Kidney (tissue), 14 donors: Measurements from ENCODE around the gene TFPI. TPM values are rescaled to one million over a fixed set of nuclear protein-coding genes. Genes with fewer than 3 reads are reported as not detected.
"Not testable (repeated sequence)": the region's sequence is repeated elsewhere in the genome, so short reads cannot be mapped to it uniquely, and the experiment has no call there.

ENCODE experiments used
- DNase-seq, 5 donors: peaks; one replicate each; pipeline ENCODE4 v3.0.0-alpha.2; 2013 to 2020
- FAIRE-seq: peaks from 2 replicates; lab custom pipeline; 2012; peaks lifted over from hg19 to GRCh38; lab: Jason Lieb, UNC
- H3K27ac ChIP-seq, 2 donors: one replicate each; pipeline ENCODE4 v1.7.0; 2013; ENCODE audit warnings: low read depth in 2 of 2, low read length in 2 of 2, inconsistent platforms in 1 of 2
- H3K27me3 ChIP-seq: one replicate; pipeline ENCODE4 v1.7.1; 2013; ENCODE audit warnings: low read length, inconsistent platforms; ENCODE audit not compliant: control insufficient read depth, insufficient read depth
- H3K36me3 ChIP-seq, 3 donors: one replicate each; pipeline versions ENCODE4 v1.7.0 to v1.7.1; 2013; ENCODE audit warnings: low read length in 3 of 3, control low read depth in 1 of 3, inconsistent platforms in 1 of 3; ENCODE audit not compliant: insufficient read depth in 3 of 3, control insufficient read depth in 2 of 3
- H3K4me1 ChIP-seq, 3 donors: one replicate each; pipeline versions ENCODE4 v1.7.0 to v1.7.1; 2013; ENCODE audit warnings: low read length in 3 of 3, inconsistent platforms in 1 of 3, low read depth in 1 of 3; ENCODE audit not compliant: control insufficient read depth in 2 of 3, insufficient read depth in 2 of 3
- H3K4me3 ChIP-seq, 3 donors: one replicate each; pipeline versions ENCODE4 v1.7.0 to v1.8.1; 2013; ENCODE audit warnings: low read length in 3 of 3, control low read depth in 1 of 3, inconsistent platforms in 1 of 3
- H3K9ac ChIP-seq, 3 donors: one replicate each; pipeline versions ENCODE4 v1.7.0 to v1.7.1; 2013; ENCODE audit warnings: low read length in 3 of 3, control low read depth in 1 of 3, inconsistent platforms in 1 of 3
- H3K9me3 ChIP-seq, 3 donors: one replicate each; pipeline versions ENCODE4 v1.7.0 to v1.7.1; 2013; ENCODE audit warnings: low read length in 3 of 3, control low read depth in 1 of 3, inconsistent platforms in 1 of 3; ENCODE audit not compliant: control insufficient read depth in 2 of 3, insufficient read depth in 1 of 3
- intact Hi-C: fragments of 100-400 bp; cut with DNase I; formaldehyde crosslinking; loops from one replicate; pipeline ENCODE4 v1.11.1; 2022
- polyA plus RNA-seq: library from polyadenylated mRNA; stranded (reverse); fragments of 350-450 nt; fragmentation: Illumina TruSeq; extraction: RNeasy Lipid Tissue Mini Kit (QIAGEN cat#74804); gene quantifications from one replicate; pipeline ENCODE4 v1.2.3, GENCODE V29; 2014; ENCODE audit warnings: low read depth, low replicate concordance; ENCODE audit not compliant: insufficient read depth
- total RNA-seq: library from RNA; stranded (reverse); fragmentation: NEBNext Ultra II Directional; extraction: Animal tissue kit (Norgen Biotek cat#: 25700); gene quantifications from one replicate; pipeline ENCODE4 v1.2.1, GENCODE V29; 2021
- TF ChIP-seq, protein P1 (sequence below): IDR thresholded peaks from 3 replicates; pipeline ENCODE4 v1.5.1; 2012; ENCODE audit warnings: mild to moderate bottlenecking, moderate library complexity, borderline replicate concordance; ENCODE audit not compliant: insufficient read depth; ENCODE audit errors: extremely low read depth
- donor health status: control.
- donor health status: control.
- donor health status: control.
- donor health status: control.
- donor health status: control.
- donor health status: DM: yes; HTN: yes; CAD: no.
- donor health status: Normal renal cell carcinoma (clear cell type).

TFPI gene
- total and polyA plus RNA-seq, 2 donors from 2014 or later: 26.2 to 266 TPM

DNA sequence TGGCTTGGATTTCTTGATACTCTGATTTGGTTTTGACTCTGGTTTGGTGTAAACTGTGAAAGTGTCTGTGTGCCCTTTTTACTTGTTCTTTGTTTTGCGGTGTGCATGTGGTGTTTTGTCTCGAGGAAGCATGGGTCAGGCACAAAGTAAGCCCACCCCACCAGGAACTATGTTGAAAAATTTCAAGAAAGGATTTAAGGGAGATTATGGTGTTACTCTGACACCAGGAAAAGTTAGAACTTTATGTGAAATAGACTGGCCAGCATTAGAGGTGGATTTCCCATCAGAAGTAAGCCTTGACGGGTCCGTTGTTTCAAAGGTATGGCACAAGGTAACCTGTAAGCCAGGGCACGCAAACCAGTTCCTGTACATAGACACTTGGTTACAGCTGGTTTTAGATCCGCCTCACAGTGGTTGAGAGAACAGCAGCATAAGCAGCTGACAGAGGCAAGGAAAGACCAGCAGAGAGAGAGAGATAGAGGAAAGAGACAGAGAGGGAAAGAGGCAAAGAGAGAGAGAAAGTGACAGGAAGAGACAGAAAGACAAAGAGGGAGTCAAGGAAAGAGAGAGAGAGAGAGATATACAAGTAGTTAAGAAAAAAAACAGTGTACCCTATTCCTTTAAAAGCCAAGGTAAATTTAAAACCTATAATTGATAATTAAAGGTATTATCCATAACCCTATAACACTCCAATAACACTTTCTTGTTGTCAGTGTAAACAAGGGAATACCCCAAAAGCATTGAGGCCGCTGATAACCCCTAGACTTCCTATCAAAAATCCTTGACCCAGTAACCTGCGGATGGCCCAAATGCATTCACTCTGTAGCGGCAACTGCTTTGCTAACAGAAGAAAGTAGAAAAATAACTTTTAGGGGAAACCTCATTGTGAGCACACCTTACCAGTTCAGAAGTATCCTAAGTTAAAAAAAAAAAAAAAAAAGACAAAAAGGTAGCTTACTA, 42.6 kb downstream of the TFPI start:
- FAIRE-seq: no peak
- no peak overlapping the region for H3K4me3 ChIP-seq
- H3K4me1 ChIP-seq: no peaks in the 10 kb centered on the region
- H3K9ac ChIP-seq: no peak overlapping the region
- H3K27me3 ChIP-seq: no peaks in the 10 kb centered on the region
- intact Hi-C loops: no loop called here
- TF ChIP-seq, protein P1, sequence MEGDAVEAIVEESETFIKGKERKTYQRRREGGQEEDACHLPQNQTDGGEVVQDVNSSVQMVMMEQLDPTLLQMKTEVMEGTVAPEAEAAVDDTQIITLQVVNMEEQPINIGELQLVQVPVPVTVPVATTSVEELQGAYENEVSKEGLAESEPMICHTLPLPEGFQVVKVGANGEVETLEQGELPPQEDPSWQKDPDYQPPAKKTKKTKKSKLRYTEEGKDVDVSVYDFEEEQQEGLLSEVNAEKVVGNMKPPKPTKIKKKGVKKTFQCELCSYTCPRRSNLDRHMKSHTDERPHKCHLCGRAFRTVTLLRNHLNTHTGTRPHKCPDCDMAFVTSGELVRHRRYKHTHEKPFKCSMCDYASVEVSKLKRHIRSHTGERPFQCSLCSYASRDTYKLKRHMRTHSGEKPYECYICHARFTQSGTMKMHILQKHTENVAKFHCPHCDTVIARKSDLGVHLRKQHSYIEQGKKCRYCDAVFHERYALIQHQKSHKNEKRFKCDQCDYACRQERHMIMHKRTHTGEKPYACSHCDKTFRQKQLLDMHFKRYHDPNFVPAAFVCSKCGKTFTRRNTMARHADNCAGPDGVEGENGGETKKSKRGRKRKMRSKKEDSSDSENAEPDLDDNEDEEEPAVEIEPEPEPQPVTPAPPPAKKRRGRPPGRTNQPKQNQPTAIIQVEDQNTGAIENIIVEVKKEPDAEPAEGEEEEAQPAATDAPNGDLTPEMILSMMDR: no peak
- DNase-seq: no peak
- no peak overlapping the region for H3K27ac ChIP-seq
- no peaks in the 10 kb centered on the region for H3K9me3 ChIP-seq
- H3K36me3 ChIP-seq: no peaks in the 10 kb centered on the region

DNA sequence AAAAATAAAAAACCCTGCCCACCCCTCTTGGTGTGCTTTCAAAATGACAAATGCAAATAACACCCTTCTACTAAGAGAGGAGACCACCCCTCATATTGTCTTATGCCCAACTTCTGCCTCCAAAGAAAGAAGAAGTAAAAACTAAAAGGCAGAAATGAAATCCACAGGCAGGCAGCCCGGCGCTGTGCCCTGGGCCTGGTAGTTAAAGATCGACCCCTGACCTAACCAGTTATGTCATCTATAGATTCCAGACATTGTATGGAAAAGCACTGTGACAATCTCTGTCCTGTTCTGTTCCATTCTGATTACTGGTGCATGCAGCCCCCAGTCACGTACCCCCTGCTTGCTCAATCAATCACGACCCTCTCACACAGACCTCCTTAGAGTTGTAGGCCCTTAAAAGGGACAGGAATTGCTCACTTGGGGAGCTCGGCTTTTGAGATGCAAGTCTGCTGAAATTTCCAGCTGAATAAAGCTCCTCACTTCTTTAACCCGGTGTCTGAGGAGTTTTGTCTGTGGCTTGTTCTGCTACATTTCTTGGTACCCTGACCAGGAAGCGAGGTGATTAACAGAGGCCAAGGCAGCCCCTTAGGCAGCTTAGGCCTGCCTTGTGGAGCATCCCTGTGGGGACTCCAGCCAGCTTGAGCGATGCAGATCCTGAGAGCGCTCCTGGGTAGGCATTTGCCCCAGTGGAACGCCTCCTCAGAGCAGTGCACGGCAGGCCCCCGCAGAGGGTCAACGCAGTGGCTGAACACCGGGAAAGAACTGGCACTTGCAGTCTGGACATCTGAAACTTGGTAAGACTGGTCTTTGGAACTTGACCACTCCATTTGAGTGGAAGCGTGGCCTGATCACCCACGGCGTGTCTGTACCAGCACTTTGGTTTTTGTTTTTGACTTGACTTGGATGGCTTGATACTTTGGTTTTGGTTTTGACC, 43.5 kb downstream of the TFPI start:
- H3K9ac ChIP-seq, FAIRE-seq, H3K9me3 ChIP-seq, H3K36me3 ChIP-seq, H3K4me3 ChIP-seq, H3K27ac ChIP-seq, H3K27me3 ChIP-seq, H3K4me1 ChIP-seq, intact Hi-C loops: not testable (repeated sequence)
- DNase-seq: peak in 1 of 5 donors; percentile 51

DNA sequence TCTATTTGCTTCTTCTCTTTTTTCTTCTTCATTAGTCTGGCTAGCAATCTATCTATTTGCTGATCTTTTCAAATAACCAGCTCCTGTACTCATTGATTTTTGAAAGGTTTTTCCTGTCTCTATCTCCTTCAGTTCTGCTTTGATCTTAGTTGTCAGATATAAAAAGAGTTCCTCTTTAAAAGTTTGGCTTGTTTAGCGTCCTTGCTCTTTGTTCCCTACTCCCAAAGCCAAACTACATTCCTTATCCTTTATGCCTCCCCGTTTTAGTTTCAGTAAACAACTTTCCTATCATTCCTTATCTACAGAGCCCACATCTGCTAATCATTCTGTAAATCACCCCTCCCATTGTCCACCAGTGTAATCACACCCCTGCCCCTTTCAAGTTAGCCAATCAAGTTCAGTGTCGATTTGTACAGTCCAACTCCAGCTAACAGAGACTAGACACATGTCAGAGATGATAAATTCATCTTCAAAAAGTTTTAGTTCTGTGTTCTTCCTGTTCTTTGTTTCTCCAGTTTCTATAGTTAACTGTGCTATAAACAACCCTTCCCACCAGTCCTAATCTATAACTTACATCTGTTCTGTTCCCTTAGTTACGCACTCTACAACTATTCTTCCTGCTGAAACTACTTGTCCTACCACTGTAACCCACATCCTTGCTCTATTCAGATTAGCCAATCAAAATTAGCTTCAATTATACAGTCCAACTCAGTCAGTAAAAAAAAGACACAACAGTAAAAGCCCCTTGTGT, 44.4 kb downstream of the TFPI start:
- TF ChIP-seq, protein P1: no peak
- no peak overlapping the region for H3K27ac ChIP-seq

More for the DNA sequence above, 44.4 kb downstream of the TFPI start:
- Histone ChIP-seq H3K27me3 (no peaks in the 10 kb centered on the region), H3K4me3 (no peak overlapping the region), H3K4me1 (no peaks in the 10 kb centered on the region), H3K9me3 (no peaks in the 10 kb centered on the region), H3K36me3 (no peaks in the 10 kb centered on the region), H3K9ac (no peak overlapping the region)
- intact Hi-C loops: loop anchor here (10.0 kb wide), 1 partner anchor 65 kb away; no protein-coding TSS in a partner anchor
- FAIRE-seq: no peak
- DNase-seq: no peak
